H9 (cell line): ENCODE results near the gene RTL5. TPM values are rescaled to one million over a fixed set of nuclear protein-coding genes. Genes with fewer than 3 reads are reported as not detected.

Experiments used
- DNase-seq: peaks from one replicate; pipeline ENCODE4 v3.0.0-alpha.2; 2017
- H2AFZ ChIP-seq: one replicate; pipeline ENCODE4 v1.6.1; 2013; ENCODE audit warnings: mild to moderate bottlenecking, low read length, control low read depth, moderate library complexity
- H2AK5ac ChIP-seq: 2 replicates; pipeline ENCODE4 v1.6.1; 2013; ENCODE audit warnings: low read length, control low read depth, mixed read lengths; ENCODE audit not compliant: insufficient read length
- H2BK120ac ChIP-seq: one replicate; pipeline ENCODE4 v1.6.1; 2013; ENCODE audit warnings: low read depth, mild to moderate bottlenecking, low read length, control low read depth, inconsistent platforms; ENCODE audit not compliant: poor library complexity, severe bottlenecking
- H2BK12ac ChIP-seq: 2 replicates; pipeline ENCODE4 v1.6.1; 2013; ENCODE audit warnings: low read length, control low read depth, mixed read lengths, low read depth; ENCODE audit not compliant: insufficient read length
- H2BK15ac ChIP-seq: 2 replicates; pipeline ENCODE4 v1.6.1; 2013; ENCODE audit warnings: low read depth, low read length, control low read depth
- H2BK20ac ChIP-seq: one replicate; pipeline ENCODE4 v1.6.1; 2013; ENCODE audit warnings: low read depth, mild to moderate bottlenecking, low read length, control low read depth, inconsistent platforms; ENCODE audit not compliant: poor library complexity, severe bottlenecking
- H2BK5ac ChIP-seq: 2 replicates; pipeline ENCODE4 v1.6.1; 2013; ENCODE audit warnings: low read length, control low read depth, mixed read lengths; ENCODE audit not compliant: insufficient read length
- H3K14ac ChIP-seq: 2 replicates; pipeline ENCODE4 v1.6.1; 2013; ENCODE audit warnings: low read length, control low read depth; ENCODE audit not compliant: insufficient read depth
- H3K18ac ChIP-seq: 2 replicates; pipeline ENCODE4 v1.6.1; 2013; ENCODE audit warnings: low read depth, mild to moderate bottlenecking, mixed read lengths, low read length, control low read depth; ENCODE audit not compliant: insufficient read length
- H3K23ac ChIP-seq: 2 replicates; pipeline ENCODE4 v1.6.1; 2013; ENCODE audit warnings: low read length, control low read depth, mixed read lengths, low read depth; ENCODE audit not compliant: insufficient read length
- H3K23me2 ChIP-seq: 2 replicates; pipeline ENCODE4 v1.6.1; 2013; ENCODE audit warnings: low read depth, mild to moderate bottlenecking, mixed read lengths, low read length, control low read depth; ENCODE audit not compliant: insufficient read length, poor library complexity, severe bottlenecking
- H3K27ac ChIP-seq: 2 replicates; pipeline ENCODE4 v1.5.1; 2013; ENCODE audit warnings: low read length, control low read depth, mixed read lengths, low read depth; ENCODE audit not compliant: insufficient read length
- H3K27me3 ChIP-seq: 2 replicates; pipeline ENCODE4 v1.6.1; 2013; ENCODE audit warnings: low read length, control low read depth, inconsistent platforms; ENCODE audit not compliant: insufficient read depth
- H3K4ac ChIP-seq: 2 replicates; pipeline ENCODE4 v1.6.1; 2013; ENCODE audit warnings: low read depth, mild to moderate bottlenecking, control low read depth, inconsistent platforms, low read length, moderate library complexity
- H3K4me1 ChIP-seq: 2 replicates; pipeline ENCODE4 v1.6.1; 2013; ENCODE audit warnings: low read length, control low read depth, inconsistent platforms; ENCODE audit not compliant: insufficient read depth
- H3K4me2 ChIP-seq: 2 replicates; pipeline ENCODE4 v1.6.1; 2013; ENCODE audit warnings: low read length, control low read depth, mixed read lengths; ENCODE audit not compliant: insufficient read length, insufficient read depth
- H3K56ac ChIP-seq: 2 replicates; pipeline ENCODE4 v1.6.1; 2013; ENCODE audit warnings: low read depth, mild to moderate bottlenecking, mixed read lengths, low read length, control low read depth; ENCODE audit not compliant: insufficient read length
- H3K79me1 ChIP-seq: 2 replicates; pipeline ENCODE4 v1.6.1; 2013; ENCODE audit warnings: low read depth, mild to moderate bottlenecking, moderate library complexity, low read length, control low read depth, inconsistent platforms; ENCODE audit not compliant: insufficient read depth, poor library complexity, severe bottlenecking
- H3K79me2 ChIP-seq: 2 replicates; pipeline ENCODE4 v1.6.1; 2013; ENCODE audit warnings: low read length, control low read depth, inconsistent platforms; ENCODE audit not compliant: insufficient read depth
- H3K9ac ChIP-seq: 2 replicates; pipeline ENCODE4 v1.6.1; 2013; ENCODE audit warnings: low read length, control low read depth, mixed read lengths; ENCODE audit not compliant: insufficient read length; ENCODE audit errors: extremely low read depth
- H3K9me3 ChIP-seq: one replicate; pipeline ENCODE4 v1.6.1; 2013; ENCODE audit warnings: low read depth, low read length, inconsistent platforms; ENCODE audit not compliant: control insufficient read depth
- H3T11ph ChIP-seq: one replicate; pipeline ENCODE4 v1.6.1; 2013; ENCODE audit warnings: mild to moderate bottlenecking, low read length, control low read depth, inconsistent platforms
- H4K20me1 ChIP-seq: one replicate; pipeline ENCODE4 v1.6.1; 2013; ENCODE audit not compliant: control insufficient read depth, insufficient read length, insufficient read depth
- H4K5ac ChIP-seq: 2 replicates; pipeline ENCODE4 v1.6.1; 2013; ENCODE audit warnings: low read depth, mild to moderate bottlenecking, mixed read lengths, low read length, control low read depth; ENCODE audit not compliant: insufficient read length
- H4K8ac ChIP-seq: replicated peaks from 2 replicates; pipeline ENCODE4 v1.6.1; 2013; ENCODE audit warnings: low read length, control low read depth, mixed read lengths, low read depth; ENCODE audit not compliant: insufficient read length
- H4K91ac ChIP-seq: 2 replicates; pipeline ENCODE4 v1.6.1; 2013; ENCODE audit warnings: low read depth, mild to moderate bottlenecking, moderate library complexity, mixed read lengths, low read length, control low read depth; ENCODE audit not compliant: insufficient read length
- H3K27ac Mint-ChIP-seq, 3 experiments: 2 replicates in 2 of 3; 3 replicates in 1 of 3; pipeline ENCODE4 v1.8.0; 2020 to 2021; ENCODE audit warnings: mixed read lengths in 3 of 3, mild to moderate bottlenecking in 1 of 3, moderate library complexity in 1 of 3
- H3K27me3 Mint-ChIP-seq: 2 replicates; pipeline ENCODE4 v1.8.0; 2021; ENCODE audit warnings: low read depth, mild to moderate bottlenecking, moderate library complexity, mixed read lengths
- H3K36me3 Mint-ChIP-seq, 3 experiments: 2 replicates in 2 of 3; 3 replicates in 1 of 3; pipeline ENCODE4 v1.8.0; 2020 to 2021; ENCODE audit warnings: low read depth in 3 of 3, mixed read lengths in 3 of 3; ENCODE audit not compliant: insufficient read depth in 1 of 3
- H3K4me1 Mint-ChIP-seq, 2 experiments: 2 replicates each; pipeline ENCODE4 v1.8.0; 2020; ENCODE audit warnings: mixed read lengths in 2 of 2
- H3K4me3 Mint-ChIP-seq, 2 experiments: 2 replicates in 1 of 2; 3 replicates in 1 of 2; pipeline ENCODE4 v1.8.0; 2020 to 2021; ENCODE audit warnings: mild to moderate bottlenecking in 2 of 2, mixed read lengths in 2 of 2, moderate library complexity in 1 of 2
- H3K9me3 Mint-ChIP-seq, 2 experiments: 2 replicates in 1 of 2; 3 replicates in 1 of 2; pipeline ENCODE4 v1.8.0; 2020; ENCODE audit warnings: mild to moderate bottlenecking in 2 of 2, mixed read lengths in 2 of 2, moderate library complexity in 1 of 2
- CTCF ChIP-seq: fragments of 200-600 bp; sonication (generic); conservative IDR thresholded peaks from 3 replicates; pipeline ENCODE4 v1.8.0; 2021; ENCODE audit warnings: antibody characterized with exemption, mild to moderate bottlenecking
- WGBS: extraction: QIAGEN DNeasy Blood & Tissue Kit; methylation state at CpG from one replicate; pipeline ENCODE4 v1.1.7; 2013; ENCODE audit warnings: missing lambda C conversion rate, low lambda C conversion rate, mixed read lengths; ENCODE audit not compliant: insufficient read length; ENCODE audit errors: extremely low coverage; 5-methylcytosine and 5-hydroxymethylcytosine counted together
- total RNA-seq: library from RNA; stranded (reverse); gene quantifications from 2 replicates; pipeline ENCODE4 v1.2.1, GENCODE V29; 2021

RTL5 gene
- total RNA-seq, 1 experiment from 2014 or later: 1.2 TPM

GRCh38 chrX:72123471-72124185 lies 8.1 kb downstream of the RTL5 start:
- DNase-seq: peak; percentile 81
- Histone ChIP-seq H4K8ac (no peak overlapping the region), H2BK15ac (no peak overlapping the region), H2BK120ac (peak overlapping the region; percentile 85), H4K91ac (no peak overlapping the region), H3K79me2 (no peaks in the 10 kb centered on the region), H3K4me2 (no peak overlapping the region), H2BK20ac (no peak overlapping the region), H3K18ac (peak overlapping the region; percentile 92), H2AFZ (no peak overlapping the region), H3K56ac (no peak overlapping the region), H3T11ph (peak overlapping the region; percentile 77), H4K5ac (no peak overlapping the region), H3K4ac (peak overlapping the region; percentile 88), H4K20me1 (no peaks in the 10 kb centered on the region), H3K23me2 (no peaks in the 10 kb centered on the region), H3K27ac (peak overlapping the region; percentile 84), H2BK12ac (peak overlapping the region; percentile 33), H3K14ac (peak overlapping the region; percentile 84; the same call in 1 of the 2 replicates), H2AK5ac (no peak overlapping the region), H3K4me1 (peaks cover 4% of the 10 kb centered on the region; the same call in 1 of the 2 replicates), H3K79me1 (no peaks in the 10 kb centered on the region), H3K27me3 (no peaks in the 10 kb centered on the region), H3K9ac (no peak overlapping the region), H3K23ac (no peak overlapping the region), H3K9me3 (peaks cover 34% of the 10 kb centered on the region), H2BK5ac (peak overlapping the region; percentile 75)
- H3K9me3 Mint-ChIP-seq: peaks cover 67 to 70% of the 10 kb centered on the region in 2 experiments
- peak overlapping the region; percentile 17 to 56; a peak in 4 of 5 replicates for H3K4me3 Mint-ChIP-seq
- H3K36me3 Mint-ChIP-seq: peaks cover 0 to 3% (median 0%) of the 10 kb centered on the region in 3 experiments; a peak in 3 of 7 replicates
- peaks cover 27 to 32% of the 10 kb centered on the region in 2 experiments for H3K4me1 Mint-ChIP-seq
- H3K27me3 Mint-ChIP-seq: peaks cover 16% of the 10 kb centered on the region
- no peak for TF ChIP-seq CTCF
- no CpG with 5 or more reads among the region's 11 CpGs for WGBS
- H3K27ac Mint-ChIP-seq: peak overlapping the region; percentile 46 to 95 (median 69)
